ENCODE measurements around the gene PCP2.

Gene PCP2

GRCh38 chr19:7628589-7629311, 4.8 kb downstream of the PCP2 start:
- H3K27ac ChIP-seq: peak overlapping the region; percentile 75
- no peak for TF ChIP-seq CTCF (conservative IDR thresholded peaks at IDR 0.05)
- no peak for TF ChIP-seq ZFX (IDR thresholded peaks at IDR 0.05)

- no peak for TF ChIP-seq ZFX (IDR thresholded peaks at IDR 0.05)
- no peak for TF ChIP-seq CTCF (conservative IDR thresholded peaks at IDR 0.05)
- H3K27ac ChIP-seq: no peak overlapping the region
Observed at GRCh38 chr19:7627166-7627565, 6.4 kb downstream of the PCP2 start.

GRCh38 chr19:7625763-7626372, 7.7 kb downstream of the PCP2 start:
- H3K27ac ChIP-seq: no peak overlapping the region
- TF ChIP-seq ZFX (IDR thresholded peaks at IDR 0.05) (no peak), CTCF (conservative IDR thresholded peaks at IDR 0.05) (no peak)

GRCh38 chr19:7624810-7625209, 8.7 kb downstream of the PCP2 start:
- no peak for TF ChIP-seq ZFX (IDR thresholded peaks at IDR 0.05)
- TF ChIP-seq CTCF (conservative IDR thresholded peaks at IDR 0.05): no peak
- no peak overlapping the region for H3K27ac ChIP-seq

- no peak overlapping the region for H3K27ac ChIP-seq
- TF ChIP-seq CTCF (conservative IDR thresholded peaks at IDR 0.05) (no peak), ZFX (IDR thresholded peaks at IDR 0.05) (no peak)
Observed at GRCh38 chr19:7623725-7624603, 9.6 kb downstream of the PCP2 start.

GRCh38 chr19:7622933-7623685, 10.4 kb downstream of the PCP2 start:
- TF ChIP-seq ZFX (IDR thresholded peaks at IDR 0.05): no peak
- no peak for TF ChIP-seq CTCF (conservative IDR thresholded peaks at IDR 0.05)
- peak overlapping the region; percentile 98; the same call in 1 of the 2 replicates for H3K27ac ChIP-seq
